Kidney epithelial cell (primary cell): Measurements from ENCODE around the gene RGP1. TPM values are rescaled to one million over a fixed set of nuclear protein-coding genes. Genes with fewer than 3 reads are reported as not detected.

Experiments used
- DNase-seq: peaks from one replicate; pipeline ENCODE4 v3.0.0-alpha.2; 2010; ENCODE audit warnings: low read depth
- H3K27me3 ChIP-seq: 2 replicates; pipeline ENCODE4 v1.6.0; 2011; ENCODE audit warnings: low read length; ENCODE audit not compliant: control insufficient read depth, insufficient read depth
- H3K36me3 ChIP-seq: 2 replicates; pipeline ENCODE4 v1.5.1; 2011; ENCODE audit warnings: low read length; ENCODE audit not compliant: control insufficient read depth, insufficient read depth
- H3K4me3 ChIP-seq: 2 replicates; pipeline ENCODE4 v1.5.1; 2011; ENCODE audit warnings: low read depth, mild to moderate bottlenecking, control low read depth, low read length
- CTCF ChIP-seq: IDR thresholded peaks from 2 replicates; pipeline ENCODE4 v1.5.1; 2011; ENCODE audit warnings: mild to moderate bottlenecking, moderate library complexity, low read length, control low read depth, inconsistent platforms; ENCODE audit not compliant: insufficient read depth, poor library complexity, severe bottlenecking
- total RNA-seq: library from RNA; depleted of rRNA; stranded (reverse); fragments of >200 nt; gene quantifications from 2 replicates; pipeline ENCODE4 v1.2.3, GENCODE V29; 2015

RGP1 gene
- total RNA-seq, 1 donor from 2014 or later, result 21.5 TPM

DNA sequence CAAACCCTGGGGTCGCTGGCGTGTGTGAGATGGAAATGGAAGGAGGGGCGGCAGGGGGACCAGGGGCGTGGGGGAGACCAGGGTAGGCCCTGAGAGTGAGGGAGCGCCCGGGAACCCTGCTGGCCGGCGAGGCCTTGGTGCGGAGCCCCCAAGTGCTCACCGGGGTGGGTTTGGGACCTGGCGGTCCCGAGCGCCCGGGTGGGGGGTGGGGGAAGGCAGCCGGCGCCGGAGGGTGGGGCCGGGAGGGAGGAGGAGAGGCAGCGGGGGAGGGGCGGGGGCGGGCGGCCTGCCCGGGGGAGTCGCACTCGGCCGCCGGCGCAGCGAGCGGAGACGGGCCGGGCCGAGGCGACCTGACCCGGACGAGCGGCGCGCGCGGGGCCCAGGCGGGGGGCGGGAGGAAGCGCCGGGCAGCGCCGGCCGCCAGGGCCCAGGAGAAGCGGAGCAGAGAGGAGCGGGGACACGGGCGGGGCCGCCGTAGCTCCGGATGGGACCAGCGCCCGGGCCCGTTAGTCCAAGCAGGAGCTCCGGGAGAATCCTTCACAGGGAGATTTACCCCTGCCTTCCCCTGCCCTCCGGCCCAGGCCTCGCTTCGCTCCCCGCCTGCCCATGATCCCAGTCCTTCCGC is 42.3 kb downstream of the RGP1 start, which contains the start of gene NPR2:
Gene NPR2 (plus strand): TSS at position 295 of the 625 bp plus-strand sequence. CDS start 818 bp downstream, outside the sequence.
- Histone ChIP-seq H3K4me3 (peak within 1 kb of the TSS; percentile 49), H3K27me3 (no peaks in the 10 kb centered on the region), H3K36me3 (no peaks in the 10 kb centered on the region)
- no peak for TF ChIP-seq CTCF
- no peak for DNase-seq

DNA sequence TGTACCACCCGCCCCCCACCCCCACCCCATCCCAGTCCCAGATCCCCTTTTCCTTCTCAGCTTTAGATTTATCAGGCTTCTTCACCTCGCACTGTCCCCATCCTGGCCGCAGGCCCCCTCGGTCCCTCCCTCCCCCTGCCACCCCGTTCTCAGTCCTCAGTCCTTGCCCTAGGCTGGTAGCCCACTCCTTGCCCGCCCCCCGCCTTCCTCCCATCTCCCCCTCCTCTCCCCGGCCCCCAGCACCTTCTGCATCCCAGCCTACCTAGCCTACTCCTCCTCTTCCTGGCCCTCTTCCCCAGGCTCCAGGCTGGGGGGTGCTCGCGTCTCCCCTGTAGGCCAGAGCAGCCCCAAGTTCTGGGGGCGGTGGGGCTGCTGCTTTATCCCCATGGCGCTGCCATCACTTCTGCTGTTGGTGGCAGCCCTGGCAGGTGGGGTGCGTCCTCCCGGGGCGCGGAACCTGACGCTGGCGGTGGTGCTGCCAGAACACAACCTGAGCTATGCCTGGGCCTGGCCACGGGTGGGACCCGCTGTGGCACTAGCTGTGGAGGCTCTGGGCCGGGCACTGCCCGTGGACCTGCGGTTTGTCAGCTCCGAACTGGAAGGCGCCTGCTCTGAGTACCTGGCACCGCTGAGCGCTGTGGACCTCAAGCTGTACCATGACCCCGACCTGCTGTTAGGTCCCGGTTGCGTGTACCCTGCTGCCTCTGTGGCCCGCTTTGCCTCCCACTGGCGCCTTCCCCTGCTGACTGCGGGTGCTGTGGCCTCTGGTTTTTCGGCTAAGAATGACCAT is 43.1 kb downstream of the RGP1 start:
- DNase-seq, result no peak
- Histone ChIP-seq H3K36me3 (no peaks in the 10 kb centered on the region), H3K27me3 (no peaks in the 10 kb centered on the region), H3K4me3 (peak overlapping the region; percentile 49)
- no peak for TF ChIP-seq CTCF

DNA sequence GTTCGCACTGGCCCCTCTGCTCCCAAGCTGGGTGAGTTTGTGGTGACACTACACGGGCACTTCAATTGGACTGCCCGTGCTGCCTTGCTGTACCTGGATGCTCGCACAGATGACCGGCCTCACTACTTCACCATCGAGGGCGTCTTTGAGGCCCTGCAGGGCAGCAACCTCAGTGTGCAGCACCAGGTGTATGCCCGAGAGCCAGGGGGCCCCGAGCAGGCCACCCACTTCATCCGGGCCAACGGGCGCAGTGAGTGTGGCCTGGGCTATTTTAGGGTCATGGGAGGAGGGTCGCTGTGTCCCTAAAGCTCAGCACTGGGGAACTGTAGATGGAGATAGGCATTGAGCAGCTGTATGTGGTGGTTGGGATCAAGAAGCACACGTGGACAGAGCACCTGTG is 43.7 kb downstream of the RGP1 start:
- Histone ChIP-seq H3K27me3 (no peaks in the 10 kb centered on the region), H3K4me3 (no peak overlapping the region), H3K36me3 (no peaks in the 10 kb centered on the region)
- no peak for DNase-seq
- TF ChIP-seq CTCF, result no peak

- H3K4me3 ChIP-seq, result no peak overlapping the region
- TF ChIP-seq CTCF, result no peak
These were observed 44.4 kb downstream of the RGP1 start for GRCh38 chr9:35793461-35793860.

DNA sequence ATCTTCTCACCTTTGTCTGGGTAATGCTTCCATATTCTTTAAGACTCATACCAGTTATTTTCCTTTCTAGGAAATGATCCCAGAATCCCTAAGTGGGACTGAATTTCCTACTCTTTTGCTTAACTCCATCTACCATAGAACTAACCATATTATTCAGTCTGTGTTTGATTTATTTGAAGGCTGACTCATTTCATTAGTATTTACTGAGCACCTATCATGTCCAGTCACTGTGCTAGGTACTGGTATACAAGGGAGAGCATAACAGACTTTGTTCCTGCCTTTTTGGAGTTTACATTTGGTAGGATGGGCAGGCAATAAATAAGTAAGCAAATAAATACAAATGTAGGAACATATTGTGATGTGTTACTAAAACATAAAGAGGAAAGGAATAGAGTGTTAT is 46.6 kb downstream of the RGP1 start:
- no peaks in the 10 kb centered on the region for H3K27me3 ChIP-seq
- TF ChIP-seq CTCF, result no peak
- no peak for DNase-seq
- no peak overlapping the region for H3K4me3 ChIP-seq
- H3K36me3 ChIP-seq, result no peaks in the 10 kb centered on the region

More at GRCh38 chr9:35793461-35793860, 44.4 kb downstream of the RGP1 start:
- no peak for DNase-seq
- Histone ChIP-seq H3K27me3 (no peaks in the 10 kb centered on the region), H3K36me3 (no peaks in the 10 kb centered on the region)
